NB4 (cell line): Measurements from ENCODE around the gene FZD10.

Experiments
- CTCF ChIP-seq: IDR thresholded peaks from one replicate; pipeline ENCODE4 v1.5.1; 2012; ENCODE audit warnings: low read depth, low read length
- POLR2A ChIP-seq: IDR thresholded peaks from 2 replicates; pipeline ENCODE4 v1.6.1; 2011; ENCODE audit warnings: mild to moderate bottlenecking; ENCODE audit not compliant: insufficient read length; ENCODE audit errors: extremely low read depth

- TF ChIP-seq CTCF (no peak), POLR2A (no peak)
Measured at GRCh38 chr12:130178282-130178681, 16.0 kb downstream of the FZD10 start.
